Activated CD4-positive, alpha-beta T cell treated with anti-CD3 and anti-CD28 coated beads, Interleukin-2, Interleukin-6, amounts not matched to agents 100 ng/mL and 50 ng/mL, durations not matched to agents 16 hours and 8 hours (primary cell): ENCODE results near the gene CHCHD10.

Experiments used
- DNase-seq: peaks from one replicate; pipeline ENCODE4 v3.0.0-alpha.2; 2020

CHCHD10 gene

GRCh38 chr22:23786752-23787599 is 19.2 kb upstream of the CHCHD10 start, which contains the start of gene SMARCB1:
TSS of gene SMARCB1 (plus strand) at chr22:23786966. CDS start at chr22:23787170, 204 bp downstream.
- peak; percentile 94 for DNase-seq

- no peak for DNase-seq
These were observed 18.5 kb upstream of the CHCHD10 start for GRCh38 chr22:23786261-23786710.

DNA sequence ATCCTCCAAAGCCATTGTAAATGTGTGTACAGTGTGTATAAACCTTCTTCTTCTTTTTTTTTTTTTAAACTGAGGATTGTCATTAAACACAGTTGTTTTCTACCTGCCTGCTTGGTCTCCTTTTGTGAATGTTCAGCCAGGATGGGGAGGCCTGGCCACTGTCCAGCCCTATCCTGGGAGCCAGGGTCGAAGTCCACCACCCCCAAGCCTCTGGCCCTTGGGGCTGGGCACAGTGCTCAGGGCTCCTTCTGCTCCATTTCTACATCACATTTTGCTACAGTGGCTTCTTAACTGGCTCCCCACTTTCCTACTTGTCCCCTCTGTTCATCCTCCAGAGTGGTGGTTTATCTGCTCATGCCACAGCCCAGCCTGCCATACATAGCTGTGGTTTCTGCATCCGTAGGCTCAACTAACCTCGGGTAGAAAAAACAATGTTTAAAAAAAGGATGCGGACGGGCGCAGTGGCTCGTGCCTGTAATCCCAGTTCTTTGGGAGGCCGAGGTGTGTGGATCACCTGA is 16.5 kb upstream of the CHCHD10 start:
- no peak for DNase-seq

- DNase-seq: no peak
These were observed 15.7 kb upstream of the CHCHD10 start for GRCh38 chr22:23783265-23784150.

GRCh38 chr22:23782703-23783102 is 14.9 kb upstream of the CHCHD10 start:
- no peak for DNase-seq

DNA sequence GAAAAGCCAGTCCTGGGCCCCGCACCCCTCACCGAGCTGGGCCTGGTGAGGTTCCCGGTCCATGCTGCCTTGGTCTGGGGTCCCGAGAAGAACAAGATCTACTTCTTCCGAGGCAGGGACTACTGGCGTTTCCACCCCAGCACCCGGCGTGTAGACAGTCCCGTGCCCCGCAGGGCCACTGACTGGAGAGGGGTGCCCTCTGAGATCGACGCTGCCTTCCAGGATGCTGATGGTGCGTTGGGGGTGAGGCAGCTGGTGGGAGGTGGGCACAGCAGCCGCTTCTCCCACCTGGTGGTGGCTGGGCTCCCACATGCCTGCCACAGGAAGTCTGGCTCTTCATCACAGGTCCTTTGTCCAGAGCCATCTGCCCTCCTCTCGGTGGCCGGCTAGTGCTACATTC is 14.5 kb upstream of the CHCHD10 start:
- DNase-seq: no peak

DNA sequence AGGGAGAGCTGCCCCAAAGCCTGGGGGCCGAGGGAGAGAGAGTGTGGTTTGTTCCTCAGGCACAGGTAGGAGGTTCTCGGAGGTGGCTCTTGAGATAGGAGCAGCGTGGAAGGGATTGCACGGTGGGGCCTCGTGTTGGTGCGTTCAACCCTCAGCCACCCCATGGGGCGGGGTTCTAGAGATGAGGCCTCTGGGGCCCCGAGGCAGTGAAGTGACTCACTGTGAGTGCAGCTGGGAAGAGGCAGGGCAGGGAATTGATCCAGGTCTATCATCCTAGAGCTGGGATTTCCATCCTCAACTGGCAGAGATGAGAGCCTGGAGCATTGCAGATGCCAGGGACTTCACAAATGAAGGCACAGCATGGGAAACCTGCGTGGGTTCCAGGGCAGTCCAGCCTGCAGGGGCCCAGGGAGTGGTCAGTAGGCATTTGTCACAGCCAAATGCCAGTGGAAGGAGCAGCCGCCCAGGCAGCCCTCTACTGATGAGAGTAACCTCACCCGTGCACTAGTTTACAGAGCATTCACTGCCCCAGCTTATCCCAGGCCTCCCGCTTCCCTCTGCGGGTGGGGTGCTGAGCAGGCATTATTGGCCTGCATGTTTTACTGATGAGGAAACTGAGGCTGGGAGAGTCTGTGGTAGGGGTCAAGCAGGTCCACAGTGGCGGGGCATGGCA is 13.9 kb upstream of the CHCHD10 start:
- no peak for DNase-seq

GRCh38 chr22:23781065-23781464 is 13.3 kb upstream of the CHCHD10 start:
- DNase-seq: no peak

DNA sequence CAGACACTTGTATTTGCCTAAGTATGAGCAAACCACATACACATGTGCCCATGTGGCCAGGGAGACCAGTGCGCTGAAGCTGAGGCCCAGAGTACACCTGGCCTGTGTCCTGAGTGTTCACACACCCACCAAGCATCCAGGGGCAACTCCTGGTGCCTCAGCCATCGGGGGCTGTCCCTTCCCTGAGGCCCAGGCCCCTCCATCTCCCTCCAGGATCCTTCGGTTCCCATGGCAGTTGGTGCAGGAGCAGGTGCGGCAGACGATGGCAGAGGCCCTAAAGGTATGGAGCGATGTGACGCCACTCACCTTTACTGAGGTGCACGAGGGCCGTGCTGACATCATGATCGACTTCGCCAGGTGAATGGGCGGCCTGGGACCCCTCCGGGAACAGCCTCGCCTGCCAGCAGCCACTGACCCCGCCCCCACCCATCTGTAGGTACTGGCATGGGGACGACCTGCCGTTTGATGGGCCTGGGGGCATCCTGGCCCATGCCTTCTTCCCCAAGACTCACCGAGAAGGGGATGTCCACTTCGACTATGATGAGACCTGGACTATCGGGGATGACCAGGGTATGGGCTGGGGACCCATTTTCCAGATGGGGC is 12.5 kb upstream of the CHCHD10 start:
- no peak for DNase-seq

GRCh38 chr22:23779731-23780130 is 12.0 kb upstream of the CHCHD10 start:
- no peak for DNase-seq

DNA sequence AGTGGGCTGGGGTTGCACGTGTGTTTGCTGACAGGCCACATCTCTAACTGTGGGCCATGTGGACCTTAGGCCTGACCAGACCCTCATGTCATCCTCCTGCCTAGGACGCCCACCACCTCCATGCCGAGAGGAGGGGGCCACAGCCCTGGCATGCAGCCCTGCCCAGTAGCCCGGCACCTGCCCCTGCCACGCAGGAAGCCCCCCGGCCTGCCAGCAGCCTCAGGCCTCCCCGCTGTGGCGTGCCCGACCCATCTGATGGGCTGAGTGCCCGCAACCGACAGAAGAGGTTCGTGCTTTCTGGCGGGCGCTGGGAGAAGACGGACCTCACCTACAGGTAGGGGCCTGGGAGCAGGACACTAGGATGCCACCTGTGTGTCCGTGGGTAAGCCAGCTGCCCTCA is 11.3 kb upstream of the CHCHD10 start:
- no peak for DNase-seq

DNA sequence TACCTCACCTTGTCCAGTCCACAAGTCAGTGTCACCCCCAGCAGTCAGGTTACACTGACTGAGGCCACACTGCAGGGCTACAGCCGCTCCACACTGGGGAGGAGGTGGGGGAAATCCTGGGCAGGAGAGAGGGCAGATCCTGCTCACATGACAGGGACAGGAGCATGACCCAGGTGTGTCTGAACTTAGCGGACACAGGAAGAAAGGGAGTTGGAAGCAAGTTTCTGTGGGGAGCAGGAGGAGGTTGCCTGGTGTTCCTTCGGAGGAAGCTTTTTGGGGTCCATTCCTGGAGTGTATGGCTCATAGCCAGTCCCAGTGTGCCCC is 10.8 kb upstream of the CHCHD10 start:
- no peak for DNase-seq

- DNase-seq: no peak
These were observed 10.2 kb upstream of the CHCHD10 start for GRCh38 chr22:23777776-23778576.

DNA sequence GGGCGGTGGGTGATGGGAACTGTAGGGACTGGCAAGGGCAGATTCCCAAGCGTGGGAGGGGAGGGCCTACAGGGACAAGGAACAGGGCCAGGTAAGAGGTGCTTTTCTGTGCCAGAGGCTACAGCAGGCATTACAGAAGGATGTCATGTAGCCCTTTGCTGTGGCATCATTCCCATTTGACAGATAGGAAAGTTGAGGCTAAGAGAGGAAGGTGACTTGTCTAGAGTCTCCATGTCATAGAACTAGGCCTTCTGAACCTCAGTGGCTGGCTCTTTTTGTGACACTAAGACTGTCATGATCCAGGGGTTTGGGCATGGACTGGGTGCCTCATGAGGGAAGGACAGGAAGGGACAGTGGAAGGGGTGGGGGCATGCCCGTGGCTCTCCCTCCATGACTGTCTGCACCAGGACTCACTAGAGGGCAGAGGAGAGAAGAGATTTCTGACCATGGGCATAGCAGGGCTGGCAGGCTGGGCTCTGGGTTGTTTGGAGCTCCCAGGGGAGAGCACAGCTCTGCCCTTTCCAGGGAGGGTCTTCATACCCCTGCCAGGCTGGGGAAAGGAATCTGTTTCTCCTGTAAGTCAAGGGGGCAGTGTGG is 8.1 kb upstream of the CHCHD10 start:
- DNase-seq: no peak

- DNase-seq: no peak
These were observed 7.2 kb upstream of the CHCHD10 start for GRCh38 chr22:23774922-23775436.

DNA sequence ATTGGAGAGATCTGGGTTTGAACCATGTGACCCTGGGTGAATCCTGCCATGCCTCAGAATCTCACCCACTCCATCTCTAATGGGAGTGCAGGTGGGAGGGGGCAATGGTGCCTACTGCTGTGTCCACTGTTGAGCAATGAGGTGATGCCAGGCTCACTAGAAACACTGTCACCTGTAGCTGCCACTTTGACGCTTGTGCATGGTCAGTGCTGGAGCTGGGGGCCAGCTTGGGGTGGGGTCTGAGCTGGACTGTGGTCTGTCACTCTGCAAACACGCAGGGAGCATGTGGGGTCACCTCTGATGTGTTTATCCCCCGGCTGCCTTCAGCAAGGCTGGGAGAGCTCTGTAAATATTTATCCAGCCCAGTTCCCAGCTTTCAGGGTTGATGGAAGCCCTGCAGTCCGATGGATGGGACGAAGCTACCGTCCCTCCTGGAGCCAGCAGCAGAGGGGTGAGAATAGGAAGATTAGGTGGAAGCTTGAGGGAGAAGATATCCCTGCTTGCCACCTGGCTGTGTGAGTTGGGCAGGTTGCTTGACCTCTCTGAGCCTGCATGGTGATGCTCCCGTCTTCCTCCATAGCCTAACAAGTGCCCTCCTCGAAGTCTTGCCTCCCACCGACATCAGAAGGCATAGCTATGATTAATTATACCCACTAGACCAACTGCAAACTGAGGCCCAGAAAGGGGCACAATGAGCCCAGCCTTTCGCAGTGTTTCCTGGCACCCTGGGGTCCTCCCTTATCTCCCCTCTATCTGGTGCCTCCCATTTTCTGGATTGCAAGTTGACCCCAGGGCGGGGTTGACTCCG is 6.5 kb upstream of the CHCHD10 start:
- DNase-seq: no peak

DNA sequence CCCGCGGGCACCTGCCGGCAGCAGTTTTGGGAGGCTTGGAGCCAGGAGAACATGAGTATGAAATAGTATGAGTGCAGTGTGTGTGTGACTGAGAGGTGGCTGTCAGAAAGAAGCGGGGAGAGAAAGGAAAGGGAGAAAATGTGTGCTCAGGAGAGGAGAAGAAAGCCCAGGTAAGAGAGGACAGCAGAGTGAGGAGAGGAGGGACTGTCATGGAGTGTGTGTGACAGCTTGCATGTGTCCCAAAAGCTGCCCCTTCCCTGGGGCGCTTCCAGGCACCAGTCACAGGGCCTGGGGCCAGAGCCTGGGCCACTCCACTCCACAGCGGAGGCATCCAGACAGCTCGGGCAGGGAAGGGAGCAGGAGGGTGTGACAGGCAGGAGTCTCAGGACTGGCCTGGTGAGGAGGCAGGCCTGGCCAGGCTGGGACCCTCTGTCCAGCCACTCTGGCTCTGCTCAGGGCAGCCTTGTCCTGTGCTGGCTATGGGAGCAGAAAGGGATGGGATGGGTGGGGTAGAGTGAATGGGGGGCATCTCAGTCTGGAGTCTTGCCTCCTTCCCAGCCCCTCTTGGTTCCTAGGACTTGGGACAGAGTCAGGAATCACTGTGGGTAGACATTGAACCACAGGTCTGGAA is 5.8 kb upstream of the CHCHD10 start:
- DNase-seq: no peak

GRCh38 chr22:23772649-23773473 is 5.1 kb upstream of the CHCHD10 start, which contains the start of gene MMP11:
TSS of gene MMP11 (plus strand) at chr22:23772849. CDS start at chr22:23772871, 22 bp downstream.
- DNase-seq: peak; percentile 45

DNA sequence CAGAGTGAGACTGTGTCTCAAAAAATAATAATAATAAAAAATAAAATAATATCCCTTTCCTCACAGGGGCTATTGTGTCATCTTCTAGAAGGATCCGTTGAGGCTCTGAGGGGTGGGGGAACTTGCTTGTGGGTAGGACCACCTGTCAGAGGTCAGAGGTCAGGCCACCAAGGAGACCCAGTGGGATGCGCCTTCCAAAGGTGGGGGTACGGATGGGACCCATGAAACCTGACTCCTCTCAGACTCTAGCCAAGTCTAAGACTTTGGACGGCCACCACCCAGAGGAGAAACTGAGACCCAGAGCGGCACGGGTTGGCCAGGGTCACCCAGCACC is 4.5 kb upstream of the CHCHD10 start:
- no peak for DNase-seq
